Natural killer cell (primary cell): ENCODE measurements around the gene GPR84. TPM values are rescaled to one million over a fixed set of nuclear protein-coding genes. Genes with fewer than 3 reads are reported as not detected.

Experiments used
- ATAC-seq, 3 donors: fragments of 150-1000 bp in 2 of 3; fragments of 200-7000 bp in 1 of 3; cut with Tn5 transposase; 1 replicate in 1 of 3; 2 replicates in 2 of 3; pipeline ENCODE4 v1.10.0; 2021; ENCODE audit warnings: mild to moderate bottlenecking in 2 of 3, moderate library complexity in 2 of 3
- DNase-seq, 2 donors: peaks; one replicate each; pipeline versions ENCODE4 v3.0.0 to v3.0.0-alpha.2; 2013 to 2021; ENCODE audit warnings: mixed read lengths in 1 of 2
- H3K27ac ChIP-seq: one replicate; pipeline ENCODE4 v1.5.1; 2013; ENCODE audit warnings: mild to moderate bottlenecking, low read length
- H3K27me3 ChIP-seq: one replicate; pipeline ENCODE4 v1.6.1; 2013; ENCODE audit warnings: low read length; ENCODE audit not compliant: control insufficient read depth, insufficient read depth
- H3K36me3 ChIP-seq: one replicate; pipeline ENCODE4 v1.6.1; 2013; ENCODE audit warnings: low read length; ENCODE audit not compliant: control insufficient read depth, insufficient read depth
- H3K4me1 ChIP-seq: one replicate; pipeline ENCODE4 v1.6.1; 2013; ENCODE audit warnings: low read length; ENCODE audit not compliant: control insufficient read depth, insufficient read depth
- H3K4me3 ChIP-seq: one replicate; pipeline ENCODE4 v1.5.1; 2013; ENCODE audit warnings: low read length
- H3K9me3 ChIP-seq: one replicate; pipeline ENCODE4 v1.6.1; 2013; ENCODE audit warnings: low read length; ENCODE audit not compliant: control insufficient read depth, insufficient read depth
- H3K27ac Mint-ChIP-seq, 2 donors: one replicate each; pipeline ENCODE4 v1.8.0; 2022; ENCODE audit warnings: mild to moderate bottlenecking in 2 of 2, mixed read lengths in 2 of 2, moderate library complexity in 1 of 2
- H3K27me3 Mint-ChIP-seq, 2 donors: one replicate each; pipeline ENCODE4 v1.8.0; 2022; ENCODE audit warnings: low read depth in 2 of 2, mixed read lengths in 2 of 2
- H3K36me3 Mint-ChIP-seq: one replicate; pipeline ENCODE4 v1.8.0; 2022; ENCODE audit warnings: mixed read lengths
- H3K4me1 Mint-ChIP-seq, 2 donors: one replicate each; pipeline ENCODE4 v1.8.0; 2022; ENCODE audit warnings: mixed read lengths in 2 of 2
- H3K4me3 Mint-ChIP-seq: one replicate; pipeline ENCODE4 v1.8.0; 2022; ENCODE audit warnings: mild to moderate bottlenecking, moderate library complexity, mixed read lengths
- H3K9me3 Mint-ChIP-seq, 2 donors: one replicate each; pipeline ENCODE4 v1.8.0; 2022; ENCODE audit warnings: mixed read lengths in 2 of 2
- WGBS: methylation state at CpG from one replicate; pipeline ENCODE4 v1.1.7; 2013; ENCODE audit warnings: missing lambda C conversion rate; ENCODE audit not compliant: insufficient coverage; 5-methylcytosine and 5-hydroxymethylcytosine counted together
- intact Hi-C: fragments of 100-400 bp; cut with micrococcal nuclease; formaldehyde crosslinking; loops from one replicate; pipeline ENCODE4 v1.14.2; 2022
- total RNA-seq, 4 donors: library from RNA; stranded (reverse); fragments of 120-200 nt in 1 of 4; gene quantifications; one replicate each; pipeline versions ENCODE4 v1.2.3 to v1.2.4, GENCODE V29; 2013 to 2022
- TF ChIP-seq, protein P1 (sequence below): fragments of 200-600 bp; IDR thresholded peaks from one replicate; pipeline ENCODE4 v1.8.0; 2022; ENCODE audit warnings: antibody characterized with exemption

The GPR84 gene
- total RNA-seq, 3 donors from 2014 or later (not counting 1 experiment from before 2014, with no cell fraction given) = 0.45 to 4.9 (median 0.59) TPM

DNA sequence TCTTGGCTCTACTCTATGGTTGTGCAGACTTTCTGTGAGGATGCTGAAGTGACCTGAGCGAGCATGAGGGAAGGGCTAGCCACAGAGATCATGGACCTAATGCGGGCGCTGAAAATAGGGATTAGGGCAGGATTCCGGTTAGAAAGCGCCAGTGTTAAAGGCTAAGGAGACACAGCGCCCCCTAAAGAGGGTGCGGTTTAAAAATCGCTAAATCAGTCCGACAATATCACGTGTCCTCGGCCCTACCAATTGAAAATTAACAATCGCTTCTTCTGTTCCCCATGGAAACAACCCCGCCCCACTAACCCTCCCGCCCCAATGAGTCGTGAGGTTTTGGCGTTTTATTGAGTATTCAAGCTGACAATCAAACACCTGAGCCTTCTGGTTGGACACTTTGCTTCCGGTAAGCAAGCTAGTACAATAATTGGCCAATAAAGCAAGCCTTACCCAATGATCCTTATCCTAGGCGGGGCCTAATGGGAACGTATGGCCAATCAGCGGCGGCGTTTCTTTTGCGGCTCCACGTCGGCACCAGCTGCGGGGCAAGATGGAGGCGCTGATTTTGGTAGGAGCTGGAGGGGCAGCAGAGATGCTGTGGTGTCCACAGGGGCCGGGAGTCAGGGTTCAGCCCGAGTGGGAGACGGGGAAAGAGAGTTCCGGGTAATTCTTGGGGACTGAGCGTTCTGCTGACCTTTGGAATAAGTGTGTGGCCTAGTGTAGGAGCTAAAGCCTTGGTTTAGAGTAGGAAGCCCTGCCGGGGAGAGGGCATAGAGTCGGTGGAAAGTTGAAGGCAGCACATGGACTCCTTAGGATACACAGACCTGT is 39.5 kb downstream of the GPR84 start, which contains the start of gene COPZ1:
Gene COPZ1, plus strand, starts transcription at position 515 of the 825 bp plus-strand sequence. Its CDS starts 33 bp downstream, at position 548.
- H3K27me3 ChIP-seq = no peaks in the 10 kb centered on the region
- H3K4me1 ChIP-seq = peaks cover 15% of the 10 kb centered on the region
- intact Hi-C loops = loop anchor here (1.0 to 2.0 kb wide), 3 partner anchors 31 to 44 kb away; partner anchors contain the start of genes CBX5 and HNRNPA1
- Mint-ChIP-seq H3K27me3 (no peaks in the 10 kb centered on the region), H3K4me3 (peak within 1 kb of the TSS; percentile 100), H3K4me1 (peaks cover 21 to 42% of the 10 kb centered on the region in 2 donors), H3K27ac (peak within 1 kb of the TSS; percentile 99), H3K36me3 (no peaks in the 10 kb centered on the region), H3K9me3 (no peaks in the 10 kb centered on the region)
- H3K9me3 ChIP-seq = no peaks in the 10 kb centered on the region
- H3K36me3 ChIP-seq = no peaks in the 10 kb centered on the region
- under 1% methylated on average over 34 of the region's 34 CpGs for WGBS
- peak; percentile 93 to 98 (median 93) for ATAC-seq
- H3K27ac ChIP-seq = peak within 1 kb of the TSS; percentile 77
- peak; percentile 89 to 97 for DNase-seq
- TF ChIP-seq, protein P1, sequence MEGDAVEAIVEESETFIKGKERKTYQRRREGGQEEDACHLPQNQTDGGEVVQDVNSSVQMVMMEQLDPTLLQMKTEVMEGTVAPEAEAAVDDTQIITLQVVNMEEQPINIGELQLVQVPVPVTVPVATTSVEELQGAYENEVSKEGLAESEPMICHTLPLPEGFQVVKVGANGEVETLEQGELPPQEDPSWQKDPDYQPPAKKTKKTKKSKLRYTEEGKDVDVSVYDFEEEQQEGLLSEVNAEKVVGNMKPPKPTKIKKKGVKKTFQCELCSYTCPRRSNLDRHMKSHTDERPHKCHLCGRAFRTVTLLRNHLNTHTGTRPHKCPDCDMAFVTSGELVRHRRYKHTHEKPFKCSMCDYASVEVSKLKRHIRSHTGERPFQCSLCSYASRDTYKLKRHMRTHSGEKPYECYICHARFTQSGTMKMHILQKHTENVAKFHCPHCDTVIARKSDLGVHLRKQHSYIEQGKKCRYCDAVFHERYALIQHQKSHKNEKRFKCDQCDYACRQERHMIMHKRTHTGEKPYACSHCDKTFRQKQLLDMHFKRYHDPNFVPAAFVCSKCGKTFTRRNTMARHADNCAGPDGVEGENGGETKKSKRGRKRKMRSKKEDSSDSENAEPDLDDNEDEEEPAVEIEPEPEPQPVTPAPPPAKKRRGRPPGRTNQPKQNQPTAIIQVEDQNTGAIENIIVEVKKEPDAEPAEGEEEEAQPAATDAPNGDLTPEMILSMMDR = peak; percentile 90
- peak within 1 kb of the TSS; percentile 65 for H3K4me3 ChIP-seq

DNA sequence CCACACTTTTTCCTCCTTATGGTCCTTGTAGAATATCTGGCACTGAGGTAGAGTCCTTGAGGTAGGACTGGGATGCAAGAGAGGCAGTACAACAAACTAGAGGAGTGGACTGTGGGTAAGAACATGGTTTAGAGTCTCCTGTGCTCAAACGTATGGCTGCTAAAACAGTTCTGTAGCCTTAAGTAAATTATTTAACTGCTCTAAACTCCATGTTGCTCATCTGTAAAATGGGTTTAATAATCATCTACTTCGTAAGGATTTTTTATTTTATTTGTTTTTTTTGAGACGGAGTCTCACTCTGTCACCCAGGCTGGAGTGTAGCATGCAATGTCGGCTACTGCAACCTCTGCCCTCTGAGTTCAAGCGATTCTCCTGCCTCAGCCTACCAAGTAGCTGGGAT is 42.9 kb downstream of the GPR84 start:
- H3K4me3 ChIP-seq = no peak overlapping the region
- H3K4me3 Mint-ChIP-seq = no peak overlapping the region
- 89% methylated on average over 5 of the region's 5 CpGs for WGBS
- ATAC-seq (no peak), DNase-seq (no peak)
- no peak overlapping the region for H3K27ac Mint-ChIP-seq
- intact Hi-C loops = no loop called here
- H3K36me3 Mint-ChIP-seq = no peaks in the 10 kb centered on the region
- TF ChIP-seq, protein P1 = no peak
- no peaks in the 10 kb centered on the region for H3K9me3 Mint-ChIP-seq
- H3K4me1 ChIP-seq = peaks cover 12% of the 10 kb centered on the region
- H3K27me3 ChIP-seq = no peaks in the 10 kb centered on the region
- H3K27me3 Mint-ChIP-seq = no peaks in the 10 kb centered on the region
- no peaks in the 10 kb centered on the region for H3K9me3 ChIP-seq
- H3K27ac ChIP-seq = no peak overlapping the region
- H3K36me3 ChIP-seq = no peaks in the 10 kb centered on the region
- peaks cover 11 to 20% of the 10 kb centered on the region in 2 donors for H3K4me1 Mint-ChIP-seq

Other genes with a start within 250 kb of the GPR84 start
- 10 to 100 TPM; 10.8 to 15.6 (median 12.3) TPM for gene SMUG1, start 175.5 kb downstream of the GPR84 start, total RNA-seq
- 10 to 100 TPM; 30.8 to 42.3 (median 36.5) TPM for gene CBX5, start 84.4 kb downstream of the GPR84 start, total RNA-seq
- 1,000 to 10,000 TPM; 1,172 to 1,525 (median 1,292) TPM for gene HNRNPA1, start 83.8 kb downstream of the GPR84 start, total RNA-seq
- gene NFE2, start 63.5 kb downstream of the GPR84 start, total RNA-seq = 10 to 100 TPM in 1 of 3 donors, 1 to 10 TPM in 2; 2.0 to 15.4 (median 2.0) TPM
- 10 to 100 TPM; 66.3 to 83.6 (median 79.7) TPM for gene COPZ1, start 39.4 kb downstream of the GPR84 start, total RNA-seq
- 1 to 10 TPM; 5.4 to 9.8 (median 8.9) TPM for gene ZNF385A, start 20.2 kb upstream of the GPR84 start, total RNA-seq
- 100 to 1,000 TPM; 177 to 232 (median 207) TPM for gene ITGA5, start 54.8 kb upstream of the GPR84 start, total RNA-seq
- 1 to 10 TPM; 3.2 to 4.2 (median 4.0) TPM for gene GTSF1, start 109.1 kb upstream of the GPR84 start, total RNA-seq
- 100 to 1,000 TPM; 230 to 257 (median 236) TPM for gene NCKAP1L, start 133.3 kb upstream of the GPR84 start, total RNA-seq
- 10 to 100 TPM; 11.8 to 15.0 (median 12.4) TPM for gene PDE1B, start 185.1 kb upstream of the GPR84 start, total RNA-seq
- gene PPP1R1A, start 224.2 kb upstream of the GPR84 start, total RNA-seq = not detected